HG03575 (cell line): ENCODE data around the gene C6orf136.
"Not testable (repeated sequence)": the region's sequence is repeated elsewhere in the genome, so short reads cannot be mapped to it uniquely, and the experiment has no call there.

Experiments
- ATAC-seq: cut with Tn5 transposase; IDR thresholded peaks from one replicate; pipeline ENCODE4 v1.9.1; 2021; ENCODE audit not compliant: unreplicated experiment, insufficient number of reproducible peaks, low FRiP score; ENCODE audit errors: extremely low read depth

C6orf136 gene

GRCh38 chr6:30646450-30647241 is at the start of gene C6orf136:
TSS of gene C6orf136 (plus strand) at chr6:30647133. CDS start at chr6:30647232, 99 bp downstream.
- no peak for ATAC-seq

DNA sequence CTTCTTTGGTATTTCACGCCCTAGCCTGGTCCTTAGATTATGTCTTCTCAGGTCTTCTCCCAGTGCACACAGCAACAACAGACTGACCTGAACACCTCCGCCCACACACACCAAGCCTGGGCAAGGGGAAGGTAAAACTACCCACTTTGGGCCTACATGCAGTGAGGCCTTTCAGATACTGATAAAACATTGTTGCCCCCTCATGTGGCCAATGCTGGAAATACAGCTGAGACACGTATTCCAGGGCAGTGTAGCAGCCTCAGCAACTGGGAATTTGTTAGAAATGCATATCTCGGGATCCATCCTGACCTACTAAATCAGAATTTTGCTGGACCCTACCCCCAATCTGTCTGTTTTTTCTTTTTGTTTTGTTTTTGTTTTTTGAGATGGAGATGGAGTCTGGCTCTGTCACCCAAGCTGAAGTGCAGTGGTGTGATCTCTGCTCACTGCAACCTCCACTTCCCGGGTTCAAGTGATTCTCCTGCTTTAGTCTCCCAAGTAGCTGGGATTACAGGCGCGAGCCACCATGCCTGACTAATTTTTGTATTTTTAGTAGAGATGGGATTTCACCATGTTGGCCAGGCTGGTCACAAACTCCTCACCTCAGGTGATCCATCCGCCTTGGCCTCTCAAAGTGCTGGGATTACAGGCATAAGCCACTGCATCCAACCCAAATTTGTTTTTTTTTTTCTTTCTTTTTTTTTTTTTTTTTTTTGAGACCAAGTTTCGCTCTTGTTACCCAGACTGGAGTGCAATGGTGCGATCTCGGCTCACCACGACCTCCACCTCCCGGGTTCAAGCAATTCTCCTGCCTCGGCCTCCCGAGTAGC is 49.4 kb upstream of the C6orf136 start:
- ATAC-seq: not testable (repeated sequence)

GRCh38 chr6:30598912-30599624 is 47.9 kb upstream of the C6orf136 start:
- no peak for ATAC-seq

- ATAC-seq: no peak
These were observed 47.2 kb upstream of the C6orf136 start for GRCh38 chr6:30599625-30600324.

DNA sequence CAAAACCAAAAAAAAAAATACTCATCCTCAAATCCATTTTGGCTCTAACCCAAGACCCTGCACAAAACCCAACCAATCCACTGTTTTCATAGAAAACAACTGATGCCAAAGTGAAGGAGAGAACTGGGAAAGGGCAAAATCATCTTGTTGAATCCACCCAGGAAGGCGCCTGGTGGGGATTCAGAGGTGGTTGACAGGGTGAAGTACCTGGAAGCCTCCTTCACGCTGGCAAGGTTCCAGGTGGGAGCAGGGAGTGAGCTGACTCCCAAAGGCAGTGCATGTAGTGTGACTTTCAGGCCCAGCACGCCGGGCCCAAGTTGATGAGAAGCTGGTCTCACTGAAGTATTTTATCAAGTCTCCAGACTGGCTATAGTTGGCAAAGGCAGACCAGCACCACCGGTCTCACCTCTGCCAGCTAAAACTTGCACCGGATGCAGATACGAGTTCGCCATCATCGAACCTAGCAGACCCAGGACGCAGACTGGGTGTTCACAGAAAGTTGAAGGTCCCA is 46.4 kb upstream of the C6orf136 start:
- no peak for ATAC-seq

DNA sequence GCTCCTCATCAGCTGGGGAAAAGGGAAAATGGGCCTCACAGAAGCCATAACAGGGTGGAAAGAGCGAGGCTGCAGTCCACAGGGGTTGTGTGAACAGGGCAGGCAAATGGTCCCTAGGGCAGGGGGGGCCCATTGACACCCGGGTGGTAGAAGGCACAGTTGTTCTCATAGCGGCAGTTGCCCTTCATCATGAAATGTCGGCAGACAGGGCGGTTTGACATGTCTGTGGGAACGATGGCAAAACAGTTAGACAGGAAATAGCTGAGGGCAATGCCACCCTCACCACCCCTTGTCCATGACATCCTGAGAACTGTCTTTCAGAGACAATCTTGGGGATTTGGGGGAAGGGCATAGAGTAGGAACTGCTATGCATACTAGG is 45.5 kb upstream of the C6orf136 start:
- ATAC-seq: no peak

DNA sequence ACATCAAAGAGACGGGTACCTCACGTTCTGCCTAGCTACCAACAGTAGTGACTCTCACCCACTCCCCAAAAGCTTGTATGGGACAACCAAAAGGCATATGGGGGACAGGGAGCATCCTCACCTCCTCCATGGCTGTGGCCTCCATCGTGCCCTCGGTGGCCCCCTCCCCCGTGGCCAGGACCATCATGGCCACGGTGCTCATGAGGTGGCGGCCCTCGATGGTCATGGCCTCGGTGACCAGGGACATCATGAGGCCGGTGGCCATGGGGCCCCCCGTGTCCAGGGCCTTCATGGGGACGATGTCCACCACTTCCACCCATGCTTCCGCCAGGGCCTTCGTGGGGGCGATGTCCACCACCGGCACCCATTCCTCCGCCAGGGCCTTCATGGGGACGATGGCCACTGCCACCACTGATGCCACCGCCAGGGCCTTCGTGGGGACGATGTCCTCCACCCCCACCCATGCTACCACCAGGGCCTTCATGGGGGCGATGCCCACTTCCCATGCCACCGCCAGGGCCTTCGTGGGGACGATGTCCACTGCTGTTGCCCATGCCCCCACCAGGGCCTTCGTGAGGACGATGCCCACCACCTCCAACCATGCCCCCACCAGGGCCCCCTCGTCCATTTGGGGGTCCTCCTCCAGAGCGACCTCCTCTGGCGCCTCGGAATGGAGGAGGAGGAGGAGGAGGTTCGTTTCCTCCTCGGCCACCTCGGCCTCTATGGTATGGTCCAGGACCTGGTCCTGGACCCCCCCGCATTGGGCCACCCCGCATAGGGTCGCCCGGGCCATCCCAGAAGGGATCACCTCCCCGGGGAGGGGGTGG is 44.9 kb upstream of the C6orf136 start:
- no peak for ATAC-seq

DNA sequence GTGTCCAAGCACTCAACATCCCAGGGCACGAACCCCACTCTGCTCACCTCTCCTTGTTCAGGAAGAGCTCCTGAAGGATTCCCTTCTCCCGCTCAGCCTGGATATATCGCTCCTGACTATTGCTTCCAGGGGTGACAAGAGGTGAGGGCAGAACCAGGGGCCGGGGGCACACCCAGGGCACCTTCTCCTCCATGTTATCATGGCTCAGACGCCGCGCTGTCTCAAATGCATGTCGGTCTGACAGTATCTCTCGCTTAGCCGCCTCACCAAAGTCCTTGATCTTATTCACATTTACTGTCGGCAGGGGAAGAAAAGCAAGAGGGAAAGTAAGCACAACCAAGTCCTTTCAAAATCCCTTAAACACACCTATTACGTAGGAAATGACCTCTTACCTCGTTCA is 43.0 kb upstream of the C6orf136 start:
- ATAC-seq: no peak

- ATAC-seq: no peak
These were observed 36.9 kb upstream of the C6orf136 start for GRCh38 chr6:30610065-30610464.

DNA sequence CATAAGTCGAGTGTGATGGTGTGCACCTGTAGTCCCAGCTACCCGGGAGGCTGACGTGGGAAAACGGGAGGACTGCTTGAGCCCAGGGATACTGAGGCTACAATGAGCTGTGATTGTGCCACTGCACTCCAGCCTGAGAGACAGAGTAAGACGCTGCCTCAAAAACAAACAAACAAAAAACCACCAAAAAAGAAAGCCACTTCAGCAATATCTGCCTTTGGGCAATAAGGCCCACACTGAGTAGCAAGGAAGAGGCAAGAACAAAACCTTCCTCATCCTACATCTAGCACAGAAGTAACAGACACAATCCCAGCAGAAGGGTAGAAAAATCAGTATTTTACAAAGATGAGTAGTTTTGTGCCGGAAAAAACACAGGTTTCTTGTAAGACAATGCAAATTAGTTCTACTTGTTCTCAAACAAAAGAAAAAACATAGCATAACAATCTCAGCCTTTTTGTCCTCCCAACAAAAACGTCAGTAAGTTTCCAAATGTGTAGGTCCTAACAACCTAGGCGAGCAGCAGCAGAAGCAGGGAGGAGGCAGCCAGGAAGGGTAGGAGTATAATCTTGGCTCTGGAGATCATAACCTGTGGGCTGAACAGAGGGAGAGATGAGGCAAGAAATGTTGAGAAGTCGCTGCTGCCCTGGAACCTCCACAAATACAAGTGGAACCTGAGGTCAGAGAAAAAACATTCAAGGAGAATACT is 35.6 kb upstream of the C6orf136 start:
- ATAC-seq: no peak

- no peak for ATAC-seq
These were observed 35.1 kb upstream of the C6orf136 start for GRCh38 chr6:30611856-30612194.

GRCh38 chr6:30612213-30612612 is 34.7 kb upstream of the C6orf136 start:
- ATAC-seq: no peak

DNA sequence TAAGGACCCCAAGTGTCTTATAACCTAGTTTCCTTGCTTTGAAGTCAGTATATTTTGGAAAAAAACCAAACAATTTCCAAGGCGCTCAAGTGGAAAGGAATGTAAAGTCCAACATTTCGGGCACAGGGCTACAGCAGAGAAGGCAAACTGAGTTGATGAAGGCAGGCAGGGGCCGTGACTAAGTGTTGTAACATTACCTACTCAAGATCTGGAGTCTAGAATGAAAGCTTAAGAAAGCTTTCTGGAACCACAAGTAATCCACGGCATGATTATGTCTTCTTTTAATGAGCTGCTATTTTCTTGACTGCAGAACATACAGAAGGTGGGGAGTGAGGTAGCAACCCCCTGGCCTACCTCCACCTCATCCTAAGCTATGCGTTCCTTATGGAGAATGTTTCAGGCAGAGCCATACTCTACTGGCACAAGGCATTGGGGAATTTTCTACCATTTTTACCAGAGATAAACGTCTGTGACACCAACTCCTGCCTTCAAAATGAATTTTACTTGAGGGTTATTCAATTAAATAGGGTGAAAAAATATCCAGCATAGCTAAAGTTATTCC is 34.2 kb upstream of the C6orf136 start:
- no peak for ATAC-seq

DNA sequence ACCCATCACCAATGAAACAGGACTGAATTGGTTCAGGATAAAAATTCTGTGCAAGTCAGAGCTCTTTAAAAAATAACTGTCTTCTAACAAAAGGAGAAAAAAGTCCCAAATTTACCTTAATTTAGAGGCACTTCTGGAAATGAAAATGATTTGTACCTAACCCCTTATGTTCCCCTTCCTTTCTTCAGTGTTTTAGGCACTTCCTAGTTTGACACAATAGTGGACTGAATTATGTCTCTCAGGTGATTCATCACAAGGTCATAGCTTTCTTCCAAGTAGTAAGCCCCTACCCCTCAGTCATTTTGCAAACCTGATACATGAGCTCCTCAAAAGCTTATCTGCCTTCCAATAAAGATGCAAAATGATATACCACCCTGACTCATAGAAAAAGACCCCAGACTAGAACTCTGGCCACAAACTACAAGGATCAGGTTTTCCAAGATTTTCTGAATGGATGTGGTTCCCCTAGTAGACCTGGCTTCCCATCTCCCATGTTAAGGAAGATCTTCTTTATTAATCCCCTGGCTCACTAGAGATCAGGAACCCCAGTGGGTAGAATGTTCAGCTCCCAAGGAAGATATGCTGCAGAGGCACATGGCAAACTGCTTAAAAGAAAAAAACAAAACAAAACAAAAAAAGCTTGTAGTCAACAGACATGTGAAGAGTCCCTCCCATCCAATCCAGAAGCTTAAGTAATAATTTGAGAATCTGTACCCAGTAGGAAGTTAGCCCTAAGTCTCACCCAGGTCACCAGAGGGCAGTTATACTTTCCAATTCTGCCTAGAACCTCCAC is 33.5 kb upstream of the C6orf136 start:
- no peak for ATAC-seq

GRCh38 chr6:30614044-30614842 is 32.7 kb upstream of the C6orf136 start:
- no peak for ATAC-seq

DNA sequence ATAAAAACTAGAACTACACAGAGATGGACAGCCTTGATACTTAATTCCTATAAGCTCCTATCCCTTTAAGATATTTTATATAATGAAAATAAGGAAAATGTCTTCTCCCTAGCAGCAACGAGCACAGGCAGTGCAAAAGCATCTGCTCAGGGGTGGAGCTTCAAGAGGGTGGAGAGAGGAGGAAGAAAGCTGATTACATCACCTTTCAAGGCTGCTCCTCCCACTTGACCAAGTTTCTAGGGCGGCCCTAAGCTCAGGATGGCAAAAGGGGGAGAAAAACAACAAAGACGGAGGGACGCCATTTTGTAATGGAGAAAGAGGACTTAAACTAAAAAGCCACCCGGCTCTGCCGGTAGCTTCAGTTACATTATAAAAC is 32.1 kb upstream of the C6orf136 start:
- ATAC-seq: no peak
